Endothelial cell of umbilical vein (primary cell): ENCODE data around the gene GNAZ.

Source experiments
- CTCF ChIP-seq, 2 donors: IDR thresholded peaks; 1 replicate in 1 of 2; 2 replicates in 1 of 2; pipeline ENCODE4 v1.5.1; 2011; ENCODE audit warnings: low read length in 2 of 2, mild to moderate bottlenecking in 2 of 2, moderate library complexity in 2 of 2, control low read depth in 1 of 2, inconsistent platforms in 1 of 2, low read depth in 1 of 2; ENCODE audit not compliant: insufficient read depth in 1 of 2; ENCODE audit errors: extremely low read depth in 1 of 2
- EZH2 ChIP-seq: IDR thresholded peaks from 2 replicates; pipeline ENCODE4 v1.6.1; 2012; ENCODE audit warnings: borderline replicate concordance, low read depth, mild to moderate bottlenecking, moderate library complexity, low read length, inconsistent platforms; ENCODE audit not compliant: severe bottlenecking
- FOS ChIP-seq: IDR thresholded peaks from 2 replicates; pipeline ENCODE4 v1.6.1; 2011; ENCODE audit warnings: mild to moderate bottlenecking, low read length, moderate library complexity, borderline replicate concordance; ENCODE audit not compliant: insufficient read depth
- MAX ChIP-seq: IDR thresholded peaks from 2 replicates; pipeline ENCODE4 v1.6.1; 2011; ENCODE audit not compliant: insufficient read depth, insufficient read length
- MYC ChIP-seq: IDR thresholded peaks from one replicate; pipeline ENCODE4 v1.6.1; 2011; ENCODE audit warnings: mild to moderate bottlenecking, low read depth, low read length
- POLR2A ChIP-seq: IDR thresholded peaks from 2 replicates; pipeline ENCODE4 v1.6.1; 2012; ENCODE audit warnings: low read depth, mild to moderate bottlenecking, control low read depth, low read length
- POLR2AphosphoS5 ChIP-seq: IDR thresholded peaks from 2 replicates; pipeline ENCODE4 v1.6.1; 2012; ENCODE audit warnings: low read depth, mild to moderate bottlenecking, control low read depth, low read length, moderate library complexity; ENCODE audit not compliant: insufficient read depth

GRCh38 chr22:23161574-23161973 lies 91.3 kb downstream of the GNAZ start:
- TF ChIP-seq CTCF (IDR thresholded peaks at IDR 0.05; ENCODE audit: extremely low read depth in 1 of 2, insufficient read depth in 1 of 2, low read depth in 1 of 2, low read length in 2 of 2) (no peak), POLR2A (no peak), EZH2 (no peak), MAX (no peak), POLR2AphosphoS5 (no peak), MYC (no peak), FOS (no peak)
